Tibial nerve (tissue), 4 donors: ENCODE measurements around the gene CYFIP2. TPM values are rescaled to one million over a fixed set of nuclear protein-coding genes. Genes with fewer than 3 reads are reported as not detected.

Experiments
- DNase-seq, 2 donors: peaks; one replicate each; pipeline ENCODE4 v3.0.0-alpha.2; 2019; ENCODE audit warnings: low spot score in 2 of 2
- H3K27ac ChIP-seq, 4 donors: fragments of 200-600 bp; sonication (generic) in 3 of 4; one replicate each; pipeline ENCODE4 v1.5.1; 2017 to 2019; ENCODE audit warnings: mild to moderate bottlenecking in 1 of 4
- H3K27me3 ChIP-seq, 2 donors: fragments of 200-600 bp; sonication (generic) in 1 of 2; one replicate each; pipeline versions ENCODE4 v1.5.1 to v1.6.0; 2017 to 2019
- H3K36me3 ChIP-seq, 3 donors: fragments of 200-600 bp; sonication (generic); one replicate each; pipeline ENCODE4 v1.5.1; 2018 to 2019
- H3K4me1 ChIP-seq, 4 donors: fragments of 200-600 bp; sonication (generic) in 3 of 4; one replicate each; pipeline ENCODE4 v1.5.1; 2017 to 2019
- H3K4me3 ChIP-seq, 4 donors: fragments of 200-600 bp; sonication (generic) in 3 of 4; one replicate each; pipeline ENCODE4 v1.5.1; 2017 to 2019; ENCODE audit warnings: mild to moderate bottlenecking in 1 of 4, moderate library complexity in 1 of 4
- H3K9me3 ChIP-seq, 4 donors: fragments of 200-600 bp; sonication (generic) in 3 of 4; one replicate each; pipeline ENCODE4 v1.5.1; 2017 to 2019
- CTCF ChIP-seq, 5 experiments: fragments of 200-600 bp in 3 of 5; fragments of 450-650 bp in 2 of 5; sonication (generic) in 3 of 5; IDR thresholded peaks; one replicate each; pipeline ENCODE4 v1.5.1; 2016 to 2019; ENCODE audit warnings: antibody characterized with exemption in 5 of 5, mild to moderate bottlenecking in 3 of 5, moderate library complexity in 2 of 5
- EP300 ChIP-seq, 2 donors: sonication (generic); formaldehyde crosslinking; IDR thresholded peaks; one replicate each; pipeline ENCODE4 v1.6.1; 2017; ENCODE audit warnings: antibody characterized with exemption in 2 of 2, mild to moderate bottlenecking in 1 of 2
- POLR2A ChIP-seq, 2 donors: fragments of 450-650 bp; IDR thresholded peaks; one replicate each; pipeline ENCODE4 v1.6.1; 2017; ENCODE audit warnings: antibody characterized with exemption in 2 of 2, mild to moderate bottlenecking in 2 of 2, moderate library complexity in 2 of 2
- WGBS, 2 donors: methylation state at CpG; one replicate each; pipeline ENCODE4 v1.1.5; 2018; 5-methylcytosine and 5-hydroxymethylcytosine counted together
- total RNA-seq, 4 donors: library from RNA; depleted of rRNA; stranded (reverse); fragments of >200 nt; gene quantifications; one replicate each; pipeline ENCODE4 v1.1.0, GENCODE V29; 2016

Gene CYFIP2
- total RNA-seq, 4 donors from 2014 or later = 14.4 to 27.3 (median 18.0) TPM

- no peak for TF ChIP-seq POLR2A (IDR thresholded peaks at IDR 0.05)
- TF ChIP-seq EP300 (IDR thresholded peaks at IDR 0.05) = no peak
- Histone ChIP-seq H3K27me3 (no peaks in the 10 kb centered on the region), H3K36me3 (peaks cover 0 to 42% (median 6%) of the 10 kb centered on the region in 3 donors), H3K4me1 (no peaks in the 10 kb centered on the region), H3K9me3 (no peaks in the 10 kb centered on the region), H3K4me3 (no peak overlapping the region), H3K27ac (no peak overlapping the region)
- no peak for DNase-seq
Measured at GRCh38 chr5:157301066-157301465, 35.1 kb downstream of the CYFIP2 start.

GRCh38 chr5:157303023-157303422 lies 37.1 kb downstream of the CYFIP2 start:
- Histone ChIP-seq H3K27ac (no peak overlapping the region), H3K9me3 (no peaks in the 10 kb centered on the region), H3K4me3 (no peak overlapping the region), H3K4me1 (no peaks in the 10 kb centered on the region), H3K36me3 (peaks cover 0 to 45% (median 6%) of the 10 kb centered on the region in 3 donors), H3K27me3 (no peaks in the 10 kb centered on the region)
- no peak for TF ChIP-seq CTCF (IDR thresholded peaks at IDR 0.05)
- WGBS, 2 donors = 93 to 96% methylated on average over 5 of the region's 5 CpGs
- DNase-seq = no peak

- no peak overlapping the region for H3K27ac ChIP-seq
- H3K4me1 ChIP-seq = no peaks in the 10 kb centered on the region
- no peak for DNase-seq
- H3K27me3 ChIP-seq = no peaks in the 10 kb centered on the region
- peaks cover 0 to 45% (median 6%) of the 10 kb centered on the region in 3 donors for H3K36me3 ChIP-seq
- no peak overlapping the region for H3K4me3 ChIP-seq
- H3K9me3 ChIP-seq = no peaks in the 10 kb centered on the region
- TF ChIP-seq EP300 (IDR thresholded peaks at IDR 0.05) = no peak
- WGBS, 2 donors = 66 to 74% methylated on average over 8 of the region's 8 CpGs
Measured at GRCh38 chr5:157303667-157304327, 37.9 kb downstream of the CYFIP2 start.

GRCh38 chr5:157306081-157306480 lies 40.2 kb downstream of the CYFIP2 start:
- no peaks in the 10 kb centered on the region for H3K27me3 ChIP-seq
- TF ChIP-seq CTCF (IDR thresholded peaks at IDR 0.05) = no peak
- H3K27ac ChIP-seq = no peak overlapping the region
- no peaks in the 10 kb centered on the region for H3K9me3 ChIP-seq
- H3K36me3 ChIP-seq = peaks cover 0 to 49% (median 6%) of the 10 kb centered on the region in 3 donors
- WGBS, 2 donors = 93 to 94% methylated on average over 4 of the region's 4 CpGs
- H3K4me1 ChIP-seq = no peaks in the 10 kb centered on the region
- H3K4me3 ChIP-seq = no peak overlapping the region
- no peak for DNase-seq

- TF ChIP-seq EP300 (IDR thresholded peaks at IDR 0.05) (no peak), CTCF (IDR thresholded peaks at IDR 0.05) (no peak), POLR2A (IDR thresholded peaks at IDR 0.05) (no peak)
- H3K36me3 ChIP-seq = peaks cover 0 to 42% (median 0%) of the 10 kb centered on the region in 3 donors
- no peaks in the 10 kb centered on the region for H3K4me1 ChIP-seq
- no peak overlapping the region for H3K27ac ChIP-seq
- no peaks in the 10 kb centered on the region for H3K9me3 ChIP-seq
- no peak overlapping the region for H3K4me3 ChIP-seq
- no peak for DNase-seq
- WGBS, 2 donors = 84 to 90% methylated on average over 10 of the region's 10 CpGs
- no peaks in the 10 kb centered on the region for H3K27me3 ChIP-seq
Measured at GRCh38 chr5:157306692-157307471, 41.0 kb downstream of the CYFIP2 start.

- no peak for TF ChIP-seq CTCF (IDR thresholded peaks at IDR 0.05)
- no peak for TF ChIP-seq EP300 (IDR thresholded peaks at IDR 0.05)
- TF ChIP-seq POLR2A (IDR thresholded peaks at IDR 0.05) = no peak
- Histone ChIP-seq H3K9me3 (no peaks in the 10 kb centered on the region), H3K4me1 (no peaks in the 10 kb centered on the region), H3K4me3 (no peak overlapping the region), H3K27ac (no peak overlapping the region), H3K36me3 (peaks cover 0 to 21% (median 0%) of the 10 kb centered on the region in 3 donors), H3K27me3 (no peaks in the 10 kb centered on the region)
- no peak for DNase-seq
- WGBS, 2 donors = 51 to 56% methylated on average over 7 to 8 of the region's 8 CpGs
Measured at GRCh38 chr5:157308836-157309465, 43.0 kb downstream of the CYFIP2 start.
